ENCODE data around the gene MLF2.
"Not testable (repeated sequence)": the region's sequence is repeated elsewhere in the genome, so short reads cannot be mapped to it uniquely, and the experiment has no call there.

Gene MLF2

DNA sequence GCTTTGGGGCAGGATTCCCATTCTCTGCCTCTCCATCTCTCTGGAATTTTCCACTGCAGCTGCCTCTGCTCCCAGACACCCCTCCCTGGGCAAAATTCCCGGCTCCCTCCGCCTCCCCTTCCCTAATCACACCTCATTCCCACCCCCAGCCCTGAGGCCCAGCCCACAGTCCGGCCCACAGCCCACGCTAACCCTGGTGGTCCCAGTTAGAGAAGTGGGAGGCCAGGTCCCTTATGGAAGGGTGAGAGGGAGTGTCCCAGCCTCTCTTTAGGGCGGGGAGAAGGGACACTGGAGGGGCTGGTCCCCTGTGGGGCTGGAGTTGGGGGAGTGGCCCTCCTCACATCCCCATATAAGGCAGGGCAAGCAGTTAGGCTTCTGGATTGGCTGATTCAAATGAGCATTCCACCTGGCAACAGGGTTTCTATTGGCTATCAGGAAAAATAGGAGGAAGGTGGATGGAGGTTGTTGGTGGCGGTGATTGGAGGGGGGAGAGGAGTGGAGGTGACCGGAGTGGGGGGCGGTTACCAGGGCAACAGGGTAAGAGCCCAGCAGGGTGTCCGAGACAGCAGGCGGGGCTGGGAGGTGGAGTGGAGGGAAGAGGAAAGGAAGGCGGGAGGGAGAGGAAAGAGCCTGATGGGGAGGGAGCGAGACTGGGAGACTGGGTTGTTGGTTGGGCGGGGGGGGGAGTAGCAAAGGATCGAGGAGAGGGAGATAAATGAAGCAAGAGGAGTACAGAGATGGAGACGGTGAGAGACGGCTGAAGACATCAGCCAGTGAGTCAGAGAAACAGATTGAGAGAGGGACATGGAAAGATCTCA, 11.3 kb upstream of the MLF2 start:
- peak; percentile 78 to 87 for DNase-seq

GRCh38 chr12:6763380-6763779, 10.4 kb upstream of the MLF2 start:
- no peak for DNase-seq

- no peak for DNase-seq
Observed at GRCh38 chr12:6759741-6760140, 6.8 kb upstream of the MLF2 start.

DNA sequence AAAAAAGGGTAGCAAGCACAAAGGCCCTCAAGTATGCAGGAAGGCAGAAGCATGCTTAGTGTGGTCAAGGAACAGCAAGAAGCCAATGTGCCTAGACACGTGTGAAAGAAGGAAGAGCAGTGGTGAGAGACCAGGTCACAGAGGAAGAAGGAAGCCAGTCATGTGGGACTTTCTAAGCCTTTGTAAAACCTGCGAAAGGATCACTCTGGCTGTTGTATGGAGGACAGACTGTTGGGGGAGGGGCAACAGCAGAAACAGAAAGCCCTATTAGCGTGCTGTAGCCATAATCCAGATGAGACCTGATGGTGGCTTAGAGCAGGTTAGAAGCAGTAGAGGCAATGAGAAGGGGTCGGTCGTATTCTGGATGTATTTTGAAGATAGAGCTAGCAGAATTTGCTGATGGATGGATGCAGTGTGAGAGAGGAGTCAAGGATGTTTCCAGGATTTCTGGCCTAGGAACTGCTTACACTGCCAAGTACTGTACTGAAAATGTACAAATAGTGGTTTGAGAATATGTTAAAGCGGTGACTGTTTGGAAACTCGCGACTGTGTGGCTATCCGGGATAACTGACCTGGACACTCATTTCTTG, 5.7 kb upstream of the MLF2 start:
- peak; percentile 29 to 36 for DNase-seq

DNA sequence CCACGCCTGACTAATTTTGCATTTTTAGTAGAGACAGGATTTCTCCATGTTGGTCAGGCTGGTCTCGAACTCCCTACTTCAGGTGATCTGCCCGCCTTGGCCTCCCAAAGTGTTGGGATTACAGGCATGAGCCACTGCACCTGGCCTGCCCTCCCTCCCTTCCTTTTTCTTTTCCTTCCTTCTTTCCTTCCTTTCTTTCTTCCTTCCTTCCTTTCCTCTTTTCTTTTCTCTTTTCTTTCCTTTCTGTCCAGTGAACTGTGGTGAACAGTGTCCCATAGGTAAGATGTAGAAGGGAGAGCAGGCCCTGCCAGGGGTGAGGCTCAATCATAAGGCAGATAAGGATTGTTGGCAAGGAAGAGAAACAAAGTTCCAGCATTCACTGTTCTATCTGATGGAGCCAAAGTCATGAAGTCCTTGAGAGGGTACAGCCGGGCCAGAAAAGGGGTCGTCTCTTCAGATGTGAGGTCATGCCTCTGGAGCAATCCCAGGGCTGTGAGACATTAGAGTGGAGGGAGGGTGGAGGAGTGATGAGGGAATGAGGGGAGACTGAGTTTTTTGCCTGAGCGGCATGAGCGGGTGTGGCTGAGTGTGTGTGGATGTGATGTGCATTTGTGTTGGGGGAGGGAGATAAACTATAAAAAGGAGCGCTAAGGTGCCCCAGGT, 4.2 kb upstream of the MLF2 start:
- DNase-seq = no peak

DNA sequence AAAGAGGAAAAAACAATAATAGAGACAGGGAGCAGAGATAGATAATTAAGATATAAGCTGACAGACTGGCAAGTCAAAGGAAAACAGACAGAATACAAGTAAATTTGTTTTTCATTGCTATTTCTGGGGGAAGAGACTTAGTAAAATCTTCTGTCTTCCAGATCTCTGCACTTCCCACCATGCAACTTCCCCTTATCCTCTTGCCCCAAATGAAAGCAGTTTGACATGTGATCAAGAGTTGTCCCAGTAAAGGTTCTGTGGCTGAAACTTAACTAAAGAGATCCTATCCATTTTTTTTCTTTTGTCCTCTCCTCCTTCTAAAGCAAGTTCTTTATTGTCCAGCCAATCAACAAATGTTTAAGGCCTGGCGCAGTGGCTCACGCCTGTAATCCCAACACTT, 1.5 kb upstream of the MLF2 start:
- DNase-seq = peak; percentile 54

DNA sequence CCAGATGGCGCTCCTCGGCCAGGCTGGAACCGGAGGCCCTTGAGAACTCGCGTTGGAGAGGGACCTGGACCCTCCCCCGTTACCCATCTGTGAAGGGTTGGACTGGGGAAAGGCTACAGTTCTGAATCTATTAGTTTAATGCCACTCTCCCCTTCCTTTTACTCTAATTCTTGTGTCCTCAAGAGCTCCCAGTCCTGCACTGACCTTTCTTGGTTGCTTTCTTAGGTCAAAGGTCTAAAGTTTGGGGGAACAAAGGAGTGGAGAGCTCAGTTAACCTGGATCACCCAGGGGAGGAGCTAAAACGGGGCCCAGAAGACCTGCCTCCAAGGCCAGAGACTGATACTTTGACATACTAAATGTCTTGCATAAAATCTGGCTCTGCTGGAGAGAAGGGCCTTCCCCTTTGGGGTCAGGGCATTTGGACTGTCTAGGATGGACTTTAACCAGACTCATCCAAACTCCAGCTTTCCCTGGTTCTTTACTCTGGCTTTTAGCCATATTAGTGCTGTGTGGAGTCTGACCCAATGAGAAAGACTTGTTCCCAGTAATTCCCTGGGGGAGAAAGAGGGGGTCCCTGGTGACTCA, 923 bp upstream of the MLF2 start:
- DNase-seq = peak; percentile 31 to 47

- DNase-seq = no peak
Observed at GRCh38 chr12:6752167-6752920, 597 bp downstream of the MLF2 start.

- no peak for DNase-seq
Observed at GRCh38 chr12:6751767-6752166, 1.2 kb downstream of the MLF2 start.

GRCh38 chr12:6750506-6750905, 2.4 kb downstream of the MLF2 start:
- DNase-seq = no peak

DNA sequence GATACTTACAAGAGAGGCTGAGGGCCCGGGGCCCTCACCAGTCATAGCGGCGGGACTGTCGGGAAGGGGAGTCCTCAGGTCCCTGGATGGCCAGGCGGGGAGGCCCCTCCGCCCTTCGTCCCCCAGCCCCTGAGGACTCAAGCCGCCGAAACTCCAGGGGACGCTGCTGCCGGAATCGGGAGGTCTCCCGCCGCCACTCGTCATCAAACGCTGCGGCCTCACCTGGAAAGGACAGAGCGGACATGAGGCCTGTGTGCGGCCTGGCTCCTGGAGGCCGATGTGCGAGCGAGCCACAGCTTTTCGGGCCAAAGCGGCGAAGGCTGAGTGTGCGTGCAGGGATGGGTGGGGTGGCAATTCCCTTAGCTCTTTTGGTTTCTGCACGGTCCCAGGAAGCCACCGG, 4.2 kb downstream of the MLF2 start:
- no peak for DNase-seq

- peak; percentile 65 to 72 for DNase-seq
Observed at GRCh38 chr12:6747216-6747615, 5.7 kb downstream of the MLF2 start.

DNA sequence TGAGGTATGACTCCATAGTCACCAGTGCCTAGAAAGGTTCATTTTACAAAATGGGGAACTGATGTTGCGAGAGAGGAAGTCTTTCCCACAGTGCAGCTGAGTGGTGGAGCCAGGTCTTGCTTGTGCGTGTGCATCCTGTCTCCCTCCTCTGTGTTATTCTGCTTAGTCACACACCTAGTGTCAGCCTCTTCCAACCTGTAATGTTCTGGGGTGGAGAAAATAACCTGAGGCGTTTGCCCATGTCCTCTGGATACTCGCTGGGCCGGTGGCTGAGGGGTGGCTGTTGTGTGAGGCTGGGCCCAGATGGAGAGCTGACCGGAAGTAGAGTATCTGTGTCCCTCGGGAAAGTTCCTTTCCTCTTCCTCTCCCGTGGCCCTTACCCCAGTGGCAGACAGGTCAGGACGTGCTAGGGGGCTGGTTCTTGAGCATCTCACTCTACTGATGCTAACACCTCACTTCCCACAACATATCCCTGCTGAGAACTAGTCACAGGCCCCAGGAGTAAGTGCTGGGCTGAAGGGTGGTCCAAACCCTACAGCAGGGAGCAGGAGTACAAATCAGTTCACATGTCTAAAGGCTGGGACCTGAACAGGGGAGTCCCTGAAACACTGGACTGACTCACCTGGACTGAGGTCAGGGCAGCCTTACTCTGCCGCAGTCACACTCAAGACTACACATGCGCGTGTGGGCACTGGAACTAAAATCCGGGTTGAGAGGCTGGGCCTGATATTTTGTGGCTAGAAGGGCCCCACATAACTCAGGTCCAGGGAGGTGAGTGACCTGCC, 7.0 kb downstream of the MLF2 start:
- peak; percentile 89 to 90 for DNase-seq

GRCh38 chr12:6743300-6743699, 9.6 kb downstream of the MLF2 start:
- peak in 1 of 2 donors; percentile 28 for DNase-seq

DNA sequence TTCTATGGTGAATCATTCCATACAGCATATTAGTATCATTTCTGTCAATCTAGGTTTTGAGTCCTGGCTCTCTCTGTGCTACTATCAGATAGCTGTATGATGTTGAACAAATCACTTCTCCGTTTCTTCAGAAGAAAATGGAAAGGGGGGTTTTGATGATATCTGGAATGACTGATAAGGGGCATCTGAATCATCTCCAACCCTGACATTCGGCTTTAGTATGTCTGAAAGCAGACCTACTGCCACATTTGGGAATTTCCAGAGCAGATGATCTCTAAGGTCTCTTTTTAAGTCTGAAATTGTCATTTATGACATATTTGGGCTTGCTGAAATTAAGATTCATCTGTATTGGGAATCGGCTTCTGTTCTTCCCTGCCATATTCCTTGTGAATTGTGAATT, 10.1 kb downstream of the MLF2 start:
- no peak for DNase-seq

DNA sequence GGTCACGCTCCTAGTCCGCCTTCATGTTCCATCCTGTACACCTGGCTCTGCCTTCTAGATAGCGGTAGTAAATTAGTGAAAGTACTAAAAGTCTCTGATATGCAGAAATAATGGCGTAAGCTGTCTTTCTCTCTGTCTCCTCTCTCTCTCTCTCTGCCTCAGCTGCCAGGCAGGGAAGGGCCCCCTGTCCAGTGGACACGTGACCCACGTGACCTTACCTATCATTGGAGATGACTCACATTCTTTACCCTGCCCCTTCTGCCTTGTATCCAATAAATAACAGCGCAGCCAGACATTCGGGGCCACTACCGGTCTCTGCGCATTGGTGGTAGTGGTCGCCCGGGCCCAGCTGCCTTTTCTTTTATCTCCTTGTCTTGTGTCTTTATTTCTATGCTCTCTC, 10.9 kb downstream of the MLF2 start:
- DNase-seq = not testable (repeated sequence)

GRCh38 chr12:6736754-6737153, 16.2 kb downstream of the MLF2 start:
- no peak for DNase-seq

- peak; percentile 35 to 70 for DNase-seq
Observed at GRCh38 chr12:6735448-6736191, 17.3 kb downstream of the MLF2 start.

DNA sequence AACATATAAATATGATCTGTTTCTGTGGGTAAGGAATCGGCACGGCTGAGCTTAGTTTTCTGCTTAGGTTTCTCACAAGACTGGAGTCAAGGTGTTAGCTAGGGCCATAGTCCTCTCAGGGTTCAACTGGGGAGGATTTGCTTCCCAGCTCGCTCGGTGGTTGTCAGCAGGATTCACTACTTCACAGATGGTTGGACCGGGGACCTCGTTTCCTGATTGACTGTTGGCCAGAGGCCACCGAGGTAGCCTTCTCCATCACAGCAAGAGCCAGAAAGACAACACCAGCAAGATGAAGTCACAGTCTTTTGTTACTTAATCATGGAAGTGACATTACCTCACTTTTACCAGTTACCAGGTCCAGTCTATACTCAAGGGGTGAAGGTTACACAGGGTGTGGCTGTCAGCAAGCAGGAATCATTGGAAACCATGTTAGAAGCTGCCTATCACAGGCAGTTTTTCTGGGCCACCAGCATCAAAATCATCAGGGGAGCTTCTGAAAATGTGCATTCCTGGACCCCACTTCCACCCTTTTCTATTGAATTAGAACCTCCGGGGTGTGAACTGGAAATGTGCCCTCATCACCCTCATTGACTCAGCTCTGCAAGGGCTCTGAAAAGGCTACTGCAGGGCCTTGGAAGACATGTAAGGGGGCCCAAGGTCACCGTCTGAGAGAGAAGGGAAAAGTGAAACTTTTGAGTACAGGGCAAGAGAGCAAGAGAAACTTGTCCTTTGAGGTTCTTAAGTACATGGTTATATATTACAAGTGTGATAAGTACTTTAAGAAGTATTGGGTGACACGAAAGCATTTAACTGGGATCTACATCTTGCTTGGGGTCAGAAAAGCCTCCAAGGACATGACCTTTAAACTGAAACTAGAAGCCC, 18.2 kb downstream of the MLF2 start:
- DNase-seq = no peak

GRCh38 chr12:6730169-6730568, 22.8 kb downstream of the MLF2 start:
- no peak for DNase-seq

All from inflammatory macrophage (primary cell).